ENCODE measurements around the gene SUGCT.

SUGCT gene

GRCh38 chr7:40197527-40197926, 62.7 kb downstream of the SUGCT start:
- peak overlapping the region; percentile 38 for H3K27ac Mint-ChIP-seq
- no peaks in the 10 kb centered on the region for H3K36me3 Mint-ChIP-seq (ENCODE audit: low read depth)
- H3K9me3 Mint-ChIP-seq, result no peaks in the 10 kb centered on the region
- no peak for DNase-seq
- H3K4me1 Mint-ChIP-seq, result no peaks in the 10 kb centered on the region
- no peak for TF ChIP-seq CTCF (IDR thresholded peaks at IDR 0.05)
- no peak overlapping the region for H3K4me3 Mint-ChIP-seq
- H3K27me3 Mint-ChIP-seq (ENCODE audit: low read depth, poor library complexity), result no peaks in the 10 kb centered on the region

GRCh38 chr7:40199076-40199802, 64.4 kb downstream of the SUGCT start:
- TF ChIP-seq CTCF (IDR thresholded peaks at IDR 0.05), result peak; percentile 18
- Mint-ChIP-seq H3K36me3 (ENCODE audit: low read depth) (no peaks in the 10 kb centered on the region), H3K4me3 (no peak overlapping the region), H3K4me1 (no peaks in the 10 kb centered on the region), H3K27me3 (ENCODE audit: low read depth, poor library complexity) (no peaks in the 10 kb centered on the region), H3K9me3 (no peaks in the 10 kb centered on the region), H3K27ac (no peak overlapping the region)
- no peak for DNase-seq

GRCh38 chr7:40200791-40201190, 66.0 kb downstream of the SUGCT start:
- H3K9me3 Mint-ChIP-seq, result no peaks in the 10 kb centered on the region
- DNase-seq, result no peak

GRCh38 chr7:40202851-40203250, 68.0 kb downstream of the SUGCT start:
- Mint-ChIP-seq H3K27ac (no peak overlapping the region), H3K4me3 (no peak overlapping the region), H3K4me1 (no peaks in the 10 kb centered on the region), H3K9me3 (no peaks in the 10 kb centered on the region), H3K27me3 (ENCODE audit: low read depth, poor library complexity) (no peaks in the 10 kb centered on the region), H3K36me3 (ENCODE audit: low read depth) (no peaks in the 10 kb centered on the region)
- TF ChIP-seq CTCF (IDR thresholded peaks at IDR 0.05), result no peak
- DNase-seq, result no peak

More at GRCh38 chr7:40200791-40201190, 66.0 kb downstream of the SUGCT start:
- TF ChIP-seq CTCF (IDR thresholded peaks at IDR 0.05), result no peak
- no peaks in the 10 kb centered on the region for H3K4me1 Mint-ChIP-seq
- no peak overlapping the region for H3K27ac Mint-ChIP-seq
- no peak overlapping the region for H3K4me3 Mint-ChIP-seq
- H3K36me3 Mint-ChIP-seq (ENCODE audit: low read depth), result no peaks in the 10 kb centered on the region
- H3K27me3 Mint-ChIP-seq (ENCODE audit: low read depth, poor library complexity), result no peaks in the 10 kb centered on the region

GRCh38 chr7:40204581-40204980, 69.8 kb downstream of the SUGCT start:
- no peak overlapping the region for H3K4me3 Mint-ChIP-seq
- no peaks in the 10 kb centered on the region for H3K9me3 Mint-ChIP-seq
- no peak for DNase-seq
- H3K27me3 Mint-ChIP-seq (ENCODE audit: low read depth, poor library complexity), result no peaks in the 10 kb centered on the region
- no peak overlapping the region for H3K27ac Mint-ChIP-seq
- H3K36me3 Mint-ChIP-seq (ENCODE audit: low read depth), result no peaks in the 10 kb centered on the region
- H3K4me1 Mint-ChIP-seq, result no peaks in the 10 kb centered on the region
- no peak for TF ChIP-seq CTCF (IDR thresholded peaks at IDR 0.05)

GRCh38 chr7:40205992-40206391, 71.2 kb downstream of the SUGCT start:
- Mint-ChIP-seq H3K4me1 (no peaks in the 10 kb centered on the region), H3K36me3 (ENCODE audit: low read depth) (no peaks in the 10 kb centered on the region), H3K27ac (no peak overlapping the region), H3K4me3 (no peak overlapping the region), H3K9me3 (no peaks in the 10 kb centered on the region), H3K27me3 (ENCODE audit: low read depth, poor library complexity) (no peaks in the 10 kb centered on the region)
- no peak for TF ChIP-seq CTCF (IDR thresholded peaks at IDR 0.05)
- no peak for DNase-seq
